Astrocyte (in vitro differentiated cells and primary cell): ENCODE measurements around the gene ATXN2. TPM values are rescaled to one million over a fixed set of nuclear protein-coding genes. Genes with fewer than 3 reads are reported as not detected.

Experiments used
- DNase-seq: peaks from one replicate; pipeline ENCODE4 v3.0.0-alpha.2; 2010; ENCODE audit warnings: low read depth
- FAIRE-seq: peaks from 2 replicates; lab custom pipeline; 2011; peaks lifted over from hg19 to GRCh38; lab: Jason Lieb, UNC
- H2AFZ ChIP-seq: 2 replicates; pipeline ENCODE4 v1.6.0; 2012; ENCODE audit warnings: low read depth, low read length, inconsistent platforms
- H3K27ac ChIP-seq: 2 replicates; pipeline ENCODE4 v1.5.1; 2011; ENCODE audit warnings: low read depth, low read length, inconsistent platforms
- H3K27me3 ChIP-seq: 2 replicates; pipeline ENCODE4 v1.6.0; 2011; ENCODE audit warnings: low read length, inconsistent platforms; ENCODE audit not compliant: insufficient read depth
- H3K36me3 ChIP-seq: 2 replicates; pipeline ENCODE4 v1.5.1; 2011; ENCODE audit warnings: low read length, inconsistent platforms; ENCODE audit not compliant: insufficient read depth
- H3K4me1 ChIP-seq: 2 replicates; pipeline ENCODE4 v1.5.1; 2011; ENCODE audit warnings: low read length, inconsistent platforms; ENCODE audit not compliant: insufficient read depth
- H3K4me2 ChIP-seq: 2 replicates; pipeline ENCODE4 v1.6.0; 2012; ENCODE audit warnings: low read length, inconsistent platforms
- H3K4me3 ChIP-seq: 2 replicates; pipeline ENCODE4 v1.5.1; 2011; ENCODE audit warnings: low read depth, mild to moderate bottlenecking, low read length, inconsistent platforms; ENCODE audit not compliant: insufficient read depth
- H3K79me2 ChIP-seq: 2 replicates; pipeline ENCODE4 v1.6.0; 2012; ENCODE audit warnings: mild to moderate bottlenecking, low read length, inconsistent platforms; ENCODE audit not compliant: insufficient read depth
- H3K9ac ChIP-seq: 2 replicates; pipeline ENCODE4 v1.6.0; 2012; ENCODE audit warnings: mild to moderate bottlenecking, low read length, inconsistent platforms
- H3K9me3 ChIP-seq: 2 replicates; pipeline ENCODE4 v1.5.1; 2012; ENCODE audit warnings: low read depth, mild to moderate bottlenecking, low read length, inconsistent platforms; ENCODE audit not compliant: insufficient read depth
- H4K20me1 ChIP-seq: 2 replicates; pipeline ENCODE4 v1.6.0; 2012; ENCODE audit warnings: low read length, inconsistent platforms; ENCODE audit not compliant: insufficient read depth
- H3K27ac Mint-ChIP-seq: one replicate; pipeline ENCODE4 v1.8.0; 2021; ENCODE audit warnings: mild to moderate bottlenecking, mixed read lengths; ENCODE audit not compliant: unreplicated experiment
- H3K27me3 Mint-ChIP-seq: one replicate; pipeline ENCODE4 v1.8.0; 2021; ENCODE audit warnings: low read depth, mixed read lengths; ENCODE audit not compliant: unreplicated experiment
- H3K36me3 Mint-ChIP-seq: one replicate; pipeline ENCODE4 v1.8.0; 2021; ENCODE audit warnings: low read depth, mixed read lengths; ENCODE audit not compliant: unreplicated experiment
- H3K4me1 Mint-ChIP-seq: one replicate; pipeline ENCODE4 v1.8.0; 2021; ENCODE audit warnings: low read depth, mixed read lengths; ENCODE audit not compliant: unreplicated experiment
- H3K4me3 Mint-ChIP-seq: one replicate; pipeline ENCODE4 v1.8.0; 2021; ENCODE audit warnings: mild to moderate bottlenecking, moderate library complexity, mixed read lengths; ENCODE audit not compliant: unreplicated experiment
- H3K9me3 Mint-ChIP-seq: one replicate; pipeline ENCODE4 v1.8.0; 2021; ENCODE audit warnings: mild to moderate bottlenecking, mixed read lengths; ENCODE audit not compliant: unreplicated experiment
- CTCF ChIP-seq: IDR thresholded peaks from 2 replicates; pipeline ENCODE4 v1.5.1; 2011; ENCODE audit warnings: low read depth, mild to moderate bottlenecking, inconsistent platforms, low read length, moderate library complexity; ENCODE audit not compliant: insufficient read depth
- EZH2 ChIP-seq: IDR thresholded peaks from 2 replicates; pipeline ENCODE4 v1.6.1; 2012; ENCODE audit warnings: mild to moderate bottlenecking, low read length, inconsistent platforms; ENCODE audit not compliant: insufficient read depth
- total RNA-seq: library from RNA; stranded (reverse); gene quantifications from 2 replicates; pipeline ENCODE4 v1.2.1, GENCODE V29; 2021

Gene ATXN2
- total RNA-seq, 1 donor from 2014 or later: 58.0 TPM

DNA sequence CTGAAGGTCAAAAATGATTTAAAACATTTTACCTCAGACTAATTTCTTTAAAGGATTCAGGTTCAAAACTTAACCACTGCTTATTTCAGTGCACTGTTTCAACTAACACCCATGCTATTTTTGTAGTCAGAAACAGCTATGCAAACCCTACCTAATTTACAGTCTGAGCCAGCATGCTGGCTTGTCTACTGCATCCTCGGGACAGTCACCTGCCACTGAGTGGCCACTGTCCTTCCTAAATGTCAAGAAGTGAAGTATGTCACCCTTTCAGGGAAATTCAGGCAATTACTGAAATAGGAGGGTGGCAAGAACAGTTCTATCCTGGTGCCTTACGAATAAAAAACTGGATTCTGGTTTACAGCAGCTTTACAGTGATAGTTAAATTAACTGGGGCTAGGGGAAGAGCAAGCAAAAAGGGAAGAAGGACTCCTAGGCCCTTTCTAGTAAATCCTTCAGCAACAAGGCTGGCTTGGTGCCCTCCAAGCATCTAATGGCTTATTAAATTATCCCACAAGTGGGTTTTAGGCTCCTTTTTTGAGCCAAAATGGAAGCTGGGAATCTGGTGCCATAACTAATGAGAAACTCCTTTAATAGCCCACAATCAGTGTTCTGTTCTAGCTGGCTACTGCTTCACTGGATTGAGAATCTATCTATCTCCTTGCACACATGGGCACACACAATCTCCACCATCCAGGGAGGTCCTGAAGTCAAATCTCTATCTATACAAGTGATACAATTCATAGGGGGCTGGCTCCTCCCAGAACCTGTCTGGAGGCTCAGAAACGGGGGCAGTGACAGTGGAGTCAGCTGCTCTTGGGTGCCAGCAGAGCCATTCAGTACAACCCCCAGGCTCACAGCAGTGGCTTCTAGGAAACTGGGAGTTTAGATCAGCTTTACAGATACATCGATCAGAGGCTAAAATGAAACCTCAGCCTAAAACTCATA, 150.0 kb downstream of the ATXN2 start:
- no peak for TF ChIP-seq EZH2
- TF ChIP-seq CTCF: no peak
- Mint-ChIP-seq H3K27ac (peak overlapping the region; percentile 16), H3K9me3 (no peaks in the 10 kb centered on the region), H3K36me3 (peaks cover 13% of the 10 kb centered on the region), H3K4me3 (no peak overlapping the region), H3K27me3 (no peaks in the 10 kb centered on the region), H3K4me1 (peaks cover 34% of the 10 kb centered on the region)
- Histone ChIP-seq H3K9ac (no peak overlapping the region), H2AFZ (no peak overlapping the region), H3K4me2 (no peak overlapping the region), H3K36me3 (peaks cover 52% of the 10 kb centered on the region), H3K79me2 (peaks cover 40% of the 10 kb centered on the region), H4K20me1 (peaks cover 87% of the 10 kb centered on the region), H3K27me3 (no peaks in the 10 kb centered on the region), H3K9me3 (no peaks in the 10 kb centered on the region), H3K27ac (no peak overlapping the region), H3K4me3 (no peak overlapping the region), H3K4me1 (peaks cover 24% of the 10 kb centered on the region)
- no peak for FAIRE-seq
- DNase-seq: no peak

DNA sequence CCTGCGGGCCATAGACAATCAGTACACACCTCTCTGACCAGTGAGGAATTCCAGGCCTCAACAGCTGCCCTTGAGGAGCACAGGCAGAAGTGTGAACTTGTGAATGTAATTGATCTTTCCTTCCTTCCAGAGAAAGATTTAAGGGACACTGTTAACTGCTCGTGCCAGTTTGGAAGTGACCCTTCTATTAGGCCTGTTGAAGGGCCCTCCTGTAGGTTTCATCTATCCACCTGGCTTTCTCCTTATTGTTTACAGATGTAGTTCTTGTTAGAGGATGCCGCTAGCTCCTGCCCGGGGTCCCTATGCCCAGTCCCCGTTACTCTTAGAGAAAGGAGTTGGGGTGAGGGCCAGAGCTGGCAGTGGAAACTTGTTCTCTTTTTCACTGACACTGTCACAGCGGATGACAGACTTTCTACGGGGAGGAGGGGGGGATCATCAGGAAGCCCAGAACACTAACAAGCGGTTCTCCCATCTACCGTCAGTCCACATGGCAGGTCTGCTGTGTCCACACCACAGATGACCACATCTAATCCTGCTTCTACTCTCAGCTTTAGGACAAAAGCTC, 150.8 kb downstream of the ATXN2 start:
- no peak overlapping the region for H3K27ac ChIP-seq
- no peak overlapping the region for H2AFZ ChIP-seq
- peaks cover 44% of the 10 kb centered on the region for H3K36me3 ChIP-seq
- Mint-ChIP-seq H3K27me3 (no peaks in the 10 kb centered on the region), H3K27ac (no peak overlapping the region), H3K9me3 (no peaks in the 10 kb centered on the region), H3K4me3 (no peak overlapping the region), H3K36me3 (peaks cover 13% of the 10 kb centered on the region), H3K4me1 (peaks cover 39% of the 10 kb centered on the region)
- no peaks in the 10 kb centered on the region for H3K27me3 ChIP-seq
- H3K79me2 ChIP-seq: peaks cover 48% of the 10 kb centered on the region
- H3K4me1 ChIP-seq: peaks cover 30% of the 10 kb centered on the region
- H3K4me3 ChIP-seq: no peak overlapping the region
- peaks cover 87% of the 10 kb centered on the region for H4K20me1 ChIP-seq
- DNase-seq (no peak), FAIRE-seq (no peak)
- H3K9ac ChIP-seq: no peak overlapping the region
- H3K9me3 ChIP-seq: no peaks in the 10 kb centered on the region
- H3K4me2 ChIP-seq: no peak overlapping the region
- no peak for TF ChIP-seq EZH2
- no peak for TF ChIP-seq CTCF
